GM12872 (cell line): ENCODE data around the gene KRTAP4-11.
"Not testable (repeated sequence)": the region's sequence is repeated elsewhere in the genome, so short reads cannot be mapped to it uniquely, and the experiment has no call there.

Experiments used
- TF ChIP-seq, protein P1 (sequence below): IDR thresholded peaks from 3 replicates; pipeline ENCODE4 v1.5.1; 2011; ENCODE audit warnings: low read depth, mild to moderate bottlenecking, low read length, moderate library complexity; ENCODE audit not compliant: insufficient read depth

KRTAP4-11 gene

DNA sequence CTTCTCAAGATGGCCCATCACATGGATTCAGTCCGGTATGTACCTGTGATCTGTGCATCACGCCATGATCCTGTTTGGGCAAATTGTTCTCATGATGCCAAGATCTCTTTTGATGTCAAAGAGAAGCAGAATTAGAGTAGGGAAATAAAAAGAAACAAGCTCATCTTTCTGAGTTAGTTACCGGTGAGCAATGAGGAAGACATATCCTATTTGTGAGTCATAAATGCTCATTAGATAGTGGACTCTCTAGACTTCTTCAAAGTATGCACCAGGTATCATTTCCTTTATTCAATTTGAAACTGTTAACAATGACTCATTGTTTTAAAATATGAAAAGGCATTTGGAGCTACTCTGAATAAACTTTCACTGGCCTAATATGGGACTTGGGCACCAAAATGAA is 13.8 kb upstream of the KRTAP4-11 start:
- TF ChIP-seq, protein P1, sequence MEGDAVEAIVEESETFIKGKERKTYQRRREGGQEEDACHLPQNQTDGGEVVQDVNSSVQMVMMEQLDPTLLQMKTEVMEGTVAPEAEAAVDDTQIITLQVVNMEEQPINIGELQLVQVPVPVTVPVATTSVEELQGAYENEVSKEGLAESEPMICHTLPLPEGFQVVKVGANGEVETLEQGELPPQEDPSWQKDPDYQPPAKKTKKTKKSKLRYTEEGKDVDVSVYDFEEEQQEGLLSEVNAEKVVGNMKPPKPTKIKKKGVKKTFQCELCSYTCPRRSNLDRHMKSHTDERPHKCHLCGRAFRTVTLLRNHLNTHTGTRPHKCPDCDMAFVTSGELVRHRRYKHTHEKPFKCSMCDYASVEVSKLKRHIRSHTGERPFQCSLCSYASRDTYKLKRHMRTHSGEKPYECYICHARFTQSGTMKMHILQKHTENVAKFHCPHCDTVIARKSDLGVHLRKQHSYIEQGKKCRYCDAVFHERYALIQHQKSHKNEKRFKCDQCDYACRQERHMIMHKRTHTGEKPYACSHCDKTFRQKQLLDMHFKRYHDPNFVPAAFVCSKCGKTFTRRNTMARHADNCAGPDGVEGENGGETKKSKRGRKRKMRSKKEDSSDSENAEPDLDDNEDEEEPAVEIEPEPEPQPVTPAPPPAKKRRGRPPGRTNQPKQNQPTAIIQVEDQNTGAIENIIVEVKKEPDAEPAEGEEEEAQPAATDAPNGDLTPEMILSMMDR, result no peak

DNA sequence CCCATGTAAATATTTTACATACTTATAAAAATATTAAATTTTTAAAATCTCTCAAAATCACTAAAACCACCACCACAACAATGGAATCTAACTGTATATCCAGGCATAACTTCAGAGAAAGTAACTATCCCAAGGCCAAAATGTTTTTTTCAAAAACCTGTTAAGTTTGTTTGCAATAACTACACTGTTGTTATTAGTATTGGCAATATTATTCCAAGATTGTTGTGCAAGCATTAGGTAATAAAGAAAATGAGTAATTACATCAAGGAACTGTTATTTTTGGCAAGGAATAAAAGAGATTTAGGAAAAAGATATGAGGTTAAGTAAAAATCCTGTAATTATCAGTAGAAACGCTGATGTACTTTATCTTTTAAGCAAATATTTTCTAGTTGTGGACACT is 9.2 kb upstream of the KRTAP4-11 start:
- TF ChIP-seq, protein P1, result no peak

DNA sequence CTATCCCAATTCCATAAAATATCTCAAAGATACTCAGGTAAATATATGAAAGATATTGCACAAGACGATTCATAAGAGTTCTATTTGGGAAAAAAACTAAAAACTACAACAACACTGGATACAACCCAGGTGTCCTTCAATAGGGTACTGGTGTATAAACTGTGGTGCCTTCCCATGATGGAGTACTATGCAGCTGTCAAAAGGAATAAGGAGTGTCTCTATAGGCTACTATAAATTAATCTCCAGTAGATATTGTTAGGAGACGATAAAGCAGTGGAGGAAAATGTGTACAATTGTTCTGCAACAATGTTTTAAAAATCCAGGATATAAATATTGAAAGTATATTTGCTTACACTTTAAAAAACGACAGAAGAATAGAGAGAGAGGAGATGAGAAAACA is 8.2 kb upstream of the KRTAP4-11 start:
- TF ChIP-seq, protein P1, result no peak

DNA sequence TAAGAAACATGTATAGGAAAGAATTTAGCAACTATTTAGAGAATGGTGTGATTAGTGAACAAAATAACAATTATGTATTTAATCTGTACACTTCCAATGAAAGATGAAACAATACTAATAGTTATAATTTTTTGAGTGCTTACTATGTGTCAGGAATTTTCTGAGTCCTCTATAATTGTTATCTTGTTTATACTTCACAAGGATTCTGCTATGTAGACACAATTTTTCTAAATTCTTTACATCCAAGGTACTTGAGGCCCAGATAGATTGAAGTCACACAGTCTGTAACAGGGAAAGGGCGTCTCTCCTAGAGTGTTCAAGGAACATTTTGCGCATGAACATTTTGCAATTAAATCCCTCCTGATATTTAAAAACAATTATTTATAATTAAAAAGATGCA is 6.9 kb upstream of the KRTAP4-11 start:
- TF ChIP-seq, protein P1, result no peak

DNA sequence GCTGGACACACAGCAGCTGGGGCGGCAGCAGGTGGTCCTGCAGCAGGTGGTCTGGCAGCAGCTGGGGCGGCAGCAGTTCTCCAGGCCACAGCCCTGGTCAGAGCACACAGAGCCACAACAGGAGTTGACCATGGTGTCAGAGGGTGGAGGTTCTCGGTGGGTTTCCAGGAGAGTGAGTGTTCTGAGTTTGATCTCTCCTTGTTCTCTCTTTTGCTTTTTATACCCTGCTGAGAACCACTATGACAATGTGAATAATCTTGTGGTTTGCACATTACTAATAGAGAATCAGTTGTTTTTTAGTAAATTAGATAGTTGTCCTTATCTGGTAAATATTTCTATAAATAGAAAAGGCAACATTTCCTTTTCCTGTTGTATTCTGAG is 5.8 kb upstream of the KRTAP4-11 start, which contains the start of gene KRTAP4-12:
KRTAP4-12 (minus strand) TSS at position 192 of the 381 bp plus-strand sequence; CDS start at position 132, 60 bp downstream.
- TF ChIP-seq, protein P1, result not testable (repeated sequence)

DNA sequence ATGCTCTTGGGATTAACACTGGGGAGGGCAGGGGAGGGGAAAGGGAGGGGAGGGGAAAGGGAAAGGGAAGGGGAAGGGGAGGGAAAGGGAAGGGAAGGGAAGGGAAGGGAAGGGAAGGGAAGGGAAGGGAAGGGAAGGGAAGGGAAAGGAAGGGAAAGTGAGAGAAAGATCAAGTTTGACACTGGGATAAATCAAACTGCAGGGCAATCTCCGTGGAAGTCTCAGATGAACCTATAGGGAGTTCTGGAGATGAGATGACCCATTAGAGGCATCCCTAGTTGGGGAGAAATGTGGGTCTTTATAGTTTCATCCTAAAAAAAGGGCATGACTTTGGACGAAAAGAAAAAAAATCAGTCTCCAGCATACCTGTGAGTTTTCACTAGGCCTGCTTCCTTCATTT is 3.6 kb upstream of the KRTAP4-11 start:
- TF ChIP-seq, protein P1, result no peak

DNA sequence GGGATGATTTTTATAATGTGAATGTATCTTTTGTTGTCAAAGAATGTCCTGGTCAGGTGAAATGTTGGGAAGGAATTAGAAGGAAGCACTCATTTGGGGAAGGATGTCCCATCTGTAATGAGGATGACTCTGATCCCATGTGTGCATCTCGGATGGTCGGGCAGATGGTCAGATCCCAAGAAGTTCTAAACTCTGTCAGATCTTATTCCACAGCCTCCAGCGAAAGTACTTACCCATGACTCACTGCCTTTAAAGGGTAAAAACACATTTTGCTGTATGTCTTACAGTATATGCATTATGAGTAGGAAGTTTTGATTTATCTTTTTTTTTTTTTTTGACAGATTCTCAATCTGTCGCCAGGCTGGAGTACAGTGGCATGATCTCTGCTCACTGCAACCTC is 548 bp upstream of the KRTAP4-11 start:
- TF ChIP-seq, protein P1, result no peak

DNA sequence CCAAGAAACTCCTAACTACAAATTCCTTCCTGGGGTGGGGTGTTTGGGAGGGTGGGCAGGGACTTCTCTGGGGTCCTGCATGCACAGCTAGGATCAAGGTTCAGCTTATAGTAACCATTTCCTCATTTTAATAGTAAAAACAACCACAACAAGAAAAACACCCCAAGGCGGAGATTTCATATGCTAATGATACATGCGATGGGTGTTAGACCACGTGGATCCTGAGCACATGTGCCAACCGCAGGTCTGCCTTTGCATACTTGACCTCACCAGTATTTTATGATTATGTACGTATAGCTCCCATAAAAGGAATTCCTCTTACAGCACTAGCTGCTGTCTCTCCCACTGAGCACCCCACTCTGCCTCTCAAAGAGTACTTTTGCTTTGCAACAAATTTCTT is 1.9 kb downstream of the KRTAP4-11 start:
- TF ChIP-seq, protein P1, result no peak
